Measurements from ENCODE around the gene TUB. TPM values are rescaled to one million over a fixed set of nuclear protein-coding genes. Genes with fewer than 3 reads are reported as not detected.
A peak's percentile ranks its signal among the peaks of the same experiment; 100 is the strongest.

TUB gene
- total RNA-seq, 1 donor from 2014 or later, result 14.3 TPM

DNA sequence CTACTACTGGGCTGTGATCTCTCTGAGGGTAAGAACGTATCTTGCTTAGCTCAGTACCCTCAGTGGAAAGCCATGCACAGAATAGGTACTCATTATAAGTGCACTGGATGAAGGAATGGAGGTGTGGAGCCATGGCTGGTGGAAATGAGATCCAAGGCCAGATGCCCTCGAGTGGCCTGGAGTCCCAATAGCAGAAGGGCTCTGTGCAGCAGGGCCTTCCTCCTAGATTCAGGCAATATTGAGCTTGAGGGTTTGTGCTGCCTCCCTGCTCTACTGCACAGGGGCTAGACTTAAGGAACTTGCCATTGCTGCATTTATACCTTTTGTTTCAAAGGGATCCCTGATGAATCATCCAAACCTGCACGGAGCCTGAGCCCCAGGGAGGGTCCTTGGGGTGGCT lies 33.6 kb upstream of the TUB start:
- Mint-ChIP-seq H3K4me1 (ENCODE audit: low read depth) (no peaks in the 10 kb centered on the region), H3K36me3 (ENCODE audit: low read depth) (no peaks in the 10 kb centered on the region), H3K27ac (ENCODE audit: unreplicated experiment) (no peak overlapping the region), H3K27me3 (ENCODE audit: low read depth) (peaks cover 58% of the 10 kb centered on the region), H3K4me3 (ENCODE audit: unreplicated experiment) (no peak overlapping the region), H3K9me3 (ENCODE audit: low read depth) (no peaks in the 10 kb centered on the region)
- TF ChIP-seq, protein P1, sequence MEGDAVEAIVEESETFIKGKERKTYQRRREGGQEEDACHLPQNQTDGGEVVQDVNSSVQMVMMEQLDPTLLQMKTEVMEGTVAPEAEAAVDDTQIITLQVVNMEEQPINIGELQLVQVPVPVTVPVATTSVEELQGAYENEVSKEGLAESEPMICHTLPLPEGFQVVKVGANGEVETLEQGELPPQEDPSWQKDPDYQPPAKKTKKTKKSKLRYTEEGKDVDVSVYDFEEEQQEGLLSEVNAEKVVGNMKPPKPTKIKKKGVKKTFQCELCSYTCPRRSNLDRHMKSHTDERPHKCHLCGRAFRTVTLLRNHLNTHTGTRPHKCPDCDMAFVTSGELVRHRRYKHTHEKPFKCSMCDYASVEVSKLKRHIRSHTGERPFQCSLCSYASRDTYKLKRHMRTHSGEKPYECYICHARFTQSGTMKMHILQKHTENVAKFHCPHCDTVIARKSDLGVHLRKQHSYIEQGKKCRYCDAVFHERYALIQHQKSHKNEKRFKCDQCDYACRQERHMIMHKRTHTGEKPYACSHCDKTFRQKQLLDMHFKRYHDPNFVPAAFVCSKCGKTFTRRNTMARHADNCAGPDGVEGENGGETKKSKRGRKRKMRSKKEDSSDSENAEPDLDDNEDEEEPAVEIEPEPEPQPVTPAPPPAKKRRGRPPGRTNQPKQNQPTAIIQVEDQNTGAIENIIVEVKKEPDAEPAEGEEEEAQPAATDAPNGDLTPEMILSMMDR (IDR thresholded peaks at IDR 0.05), result no peak
- DNase-seq (ENCODE audit: low spot score), result no peak

DNA sequence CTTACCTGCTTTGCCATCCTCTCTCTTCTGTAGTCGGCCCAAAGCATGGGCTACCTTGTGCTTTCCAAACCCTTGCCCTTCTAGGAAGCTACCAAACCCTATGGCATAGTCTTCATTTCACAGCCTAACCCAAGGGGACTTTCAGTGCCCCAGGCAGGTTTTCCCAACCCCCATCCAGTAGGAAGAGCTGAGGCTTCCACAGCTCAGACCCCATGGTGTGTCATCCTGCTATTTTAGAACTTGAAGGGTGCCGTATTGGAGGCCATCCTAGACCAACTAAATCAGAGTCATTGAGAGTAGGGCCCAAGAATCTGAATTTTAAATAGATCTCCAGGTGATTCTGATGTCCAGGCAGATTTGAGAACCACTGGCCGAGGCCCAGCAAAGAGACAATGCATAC lies 31.9 kb upstream of the TUB start:
- Mint-ChIP-seq H3K27ac (ENCODE audit: unreplicated experiment) (no peak overlapping the region), H3K36me3 (ENCODE audit: low read depth) (no peaks in the 10 kb centered on the region), H3K4me1 (ENCODE audit: low read depth) (no peaks in the 10 kb centered on the region), H3K27me3 (ENCODE audit: low read depth) (peaks cover 46% of the 10 kb centered on the region), H3K9me3 (ENCODE audit: low read depth) (no peaks in the 10 kb centered on the region), H3K4me3 (ENCODE audit: unreplicated experiment) (no peak overlapping the region)
- DNase-seq (ENCODE audit: low spot score), result no peak
- TF ChIP-seq, protein P1 (IDR thresholded peaks at IDR 0.05), result no peak

DNA sequence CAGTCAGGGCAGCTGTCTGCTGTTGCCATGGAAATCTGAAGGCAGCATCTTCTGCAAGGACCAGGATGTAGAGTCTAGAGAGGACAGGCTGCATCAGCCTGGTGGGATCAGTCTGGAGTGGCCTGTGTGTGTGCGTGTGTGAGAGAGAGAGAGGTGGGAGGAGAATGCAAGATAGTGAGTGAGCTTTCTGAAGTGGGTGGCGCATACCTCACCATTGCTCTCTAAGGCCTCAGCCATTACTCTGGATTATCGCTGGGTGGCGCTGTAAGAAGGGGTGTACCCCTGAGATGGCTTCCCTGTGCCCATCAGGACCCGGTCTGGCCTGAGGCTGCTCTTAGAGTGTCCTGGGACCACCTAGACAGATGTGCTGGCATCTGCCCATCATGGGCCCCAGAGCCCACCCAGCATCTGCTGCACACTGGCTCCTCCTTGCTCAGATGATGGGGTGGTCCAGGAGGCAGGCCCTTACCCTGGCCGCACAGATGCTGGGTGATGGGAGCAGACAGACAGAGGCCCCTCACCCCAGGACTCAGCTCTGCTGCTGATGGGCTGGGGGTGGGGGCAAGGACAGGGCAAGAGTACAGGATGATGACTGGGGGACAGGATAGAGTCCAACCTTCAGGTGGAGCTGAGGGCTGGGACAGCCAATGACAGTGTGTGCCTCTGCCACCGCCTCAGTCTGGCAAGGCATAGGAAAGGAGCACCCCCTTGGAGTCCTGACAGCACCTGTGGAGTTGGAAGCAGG lies 25.7 kb upstream of the TUB start:
- Mint-ChIP-seq H3K36me3 (ENCODE audit: low read depth) (no peaks in the 10 kb centered on the region), H3K27ac (ENCODE audit: unreplicated experiment) (no peak overlapping the region), H3K4me3 (ENCODE audit: unreplicated experiment) (no peak overlapping the region), H3K4me1 (ENCODE audit: low read depth) (peaks cover 3% of the 10 kb centered on the region), H3K9me3 (ENCODE audit: low read depth) (no peaks in the 10 kb centered on the region), H3K27me3 (ENCODE audit: low read depth) (peaks cover 15% of the 10 kb centered on the region)
- peak; percentile 57 for DNase-seq (ENCODE audit: low spot score)
- TF ChIP-seq, protein P1 (IDR thresholded peaks at IDR 0.05), result peak; percentile 46

DNA sequence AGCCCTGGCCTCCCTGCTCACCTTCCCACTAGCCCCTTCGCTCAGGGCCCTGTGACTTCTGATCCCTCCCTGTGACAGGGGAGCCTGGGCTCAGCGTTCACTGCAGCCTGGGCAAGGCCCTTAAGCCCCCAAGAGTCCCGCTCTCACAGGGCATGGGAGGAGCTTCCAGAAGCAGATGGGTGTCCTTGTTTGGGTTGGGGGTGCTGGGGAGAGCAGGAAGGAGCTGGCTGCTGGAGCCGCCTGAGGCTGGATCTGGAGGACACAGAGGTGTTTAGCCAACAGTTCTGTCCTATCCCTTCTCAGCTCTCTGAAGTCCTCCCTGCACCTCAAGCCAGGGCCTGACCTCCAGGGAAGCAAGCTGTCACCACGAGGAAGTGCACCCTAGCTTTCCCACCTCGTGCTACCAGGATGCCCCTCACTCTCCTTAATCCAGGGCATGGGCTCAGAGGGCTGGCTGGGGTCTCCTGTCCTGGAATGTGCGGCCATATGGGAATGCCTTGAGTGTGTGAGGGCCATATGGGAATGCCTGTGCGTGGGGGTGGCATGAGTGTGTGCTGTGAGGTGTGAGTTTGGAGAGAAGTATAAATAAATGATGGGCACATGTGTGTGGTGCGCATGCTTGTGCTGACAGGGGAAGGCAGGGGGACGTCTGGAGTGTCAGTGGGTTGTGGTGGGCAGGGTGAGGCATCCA lies 25.0 kb upstream of the TUB start:
- DNase-seq (ENCODE audit: low spot score), result peak; percentile 62
- Mint-ChIP-seq H3K4me3 (ENCODE audit: unreplicated experiment) (no peak overlapping the region), H3K4me1 (ENCODE audit: low read depth) (peaks cover 3% of the 10 kb centered on the region), H3K27me3 (ENCODE audit: low read depth) (peaks cover 10% of the 10 kb centered on the region), H3K27ac (ENCODE audit: unreplicated experiment) (no peak overlapping the region), H3K9me3 (ENCODE audit: low read depth) (no peaks in the 10 kb centered on the region), H3K36me3 (ENCODE audit: low read depth) (no peaks in the 10 kb centered on the region)
- TF ChIP-seq, protein P1 (IDR thresholded peaks at IDR 0.05), result no peak

GRCh38 chr11:8056810-8057463 lies 24.1 kb upstream of the TUB start:
- peak; percentile 24 for DNase-seq (ENCODE audit: low spot score)
- Mint-ChIP-seq H3K9me3 (ENCODE audit: low read depth) (no peaks in the 10 kb centered on the region), H3K4me1 (ENCODE audit: low read depth) (peaks cover 3% of the 10 kb centered on the region), H3K36me3 (ENCODE audit: low read depth) (no peaks in the 10 kb centered on the region), H3K4me3 (ENCODE audit: unreplicated experiment) (no peak overlapping the region), H3K27me3 (ENCODE audit: low read depth) (peaks cover 2% of the 10 kb centered on the region), H3K27ac (ENCODE audit: unreplicated experiment) (no peak overlapping the region)
- TF ChIP-seq, protein P1 (IDR thresholded peaks at IDR 0.05), result no peak

All from chondrocyte (in vitro differentiated cells).